ENCODE results near the gene FKBP8. TPM values are rescaled to one million over a fixed set of nuclear protein-coding genes. Genes with fewer than 3 reads are reported as not detected.
"Not testable (repeated sequence)": the region's sequence is repeated elsewhere in the genome, so short reads cannot be mapped to it uniquely, and the experiment has no call there.

The FKBP8 gene
- 100 to 1,000 TPM; 235 to 236 TPM for total RNA-seq
- 100 to 1,000 TPM in 2 of 3 donors, 10 to 100 TPM in 1; 87.0 to 125 (median 106) TPM for polyA plus RNA-seq
- total RNA-seq, result 117 to 191 (median 131) reads per million in 6 experiments

GRCh38 chr19:18542941-18543813 is at the start of gene FKBP8:
Gene FKBP8 (minus strand): TSS chr19:18543573. CDS start chr19:18541970, 1,603 bp downstream.
- Mint-ChIP-seq H3K9me3 (no peaks in the 10 kb centered on the region), H3K27me3 (no peaks in the 10 kb centered on the region), H3K4me1 (peaks cover 7 to 36% (median 30%) of the 10 kb centered on the region in 4 donors), H3K27ac (peak within 1 kb of the TSS; percentile 90 to 98 (median 95)), H3K4me3 (peak within 1 kb of the TSS; percentile 86 to 94 (median 92)), H3K36me3 (peaks cover 0 to 31% (median 2%) of the 10 kb centered on the region in 3 donors)
- POLR2A ChIA-PET, result interaction anchor here (0.6 to 2.8 kb wide), 19 partner anchors 10 to 694 kb away, joined by 3 to 29 read pairs (median 6); partner anchors contain the start of genes ELL, KXD1, REX1BD and UBA52
- ATAC-seq, result peak; percentile 98
- peak; percentile 85 to 96 (median 91) for DNase-seq

DNA sequence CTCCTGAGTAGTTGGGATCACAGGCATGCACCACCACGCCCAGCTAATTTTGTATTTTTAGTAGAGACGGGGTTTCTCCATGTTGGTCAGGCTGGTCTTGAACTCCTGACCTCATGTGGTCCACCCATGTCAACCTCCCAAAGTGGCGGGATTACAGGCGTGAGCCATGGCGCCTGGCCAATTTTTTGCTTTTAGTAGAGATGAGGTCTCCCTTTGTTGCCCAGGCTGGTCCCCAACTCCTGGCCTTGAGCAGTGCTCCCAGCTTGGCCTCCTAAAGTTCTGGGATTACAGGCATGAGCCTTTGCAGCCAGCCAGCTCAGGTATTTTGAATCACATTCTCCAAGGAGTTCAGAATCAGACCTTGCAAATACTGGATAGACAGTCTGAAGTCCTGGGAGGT is 49.4 kb upstream of the FKBP8 start:
- not testable (repeated sequence) for ATAC-seq, H3K36me3 Mint-ChIP-seq, H3K27me3 Mint-ChIP-seq, DNase-seq, H3K9me3 Mint-ChIP-seq
- POLR2A ChIA-PET, result interaction anchor here (0.8 to 4.4 kb wide), 4 partner anchors 87 to 255 kb away, joined by 3 to 19 read pairs (median 7); no protein-coding TSS in a partner anchor
- H3K4me3 Mint-ChIP-seq, result peak overlapping the region in 4 of 10 donors; percentile 12 to 72 (median 27)
- peaks cover 21 to 39% (median 37%) of the 10 kb centered on the region in 4 donors for H3K4me1 Mint-ChIP-seq
- peak overlapping the region in 3 of 10 donors; percentile 33 to 83 (median 40) for H3K27ac Mint-ChIP-seq

DNA sequence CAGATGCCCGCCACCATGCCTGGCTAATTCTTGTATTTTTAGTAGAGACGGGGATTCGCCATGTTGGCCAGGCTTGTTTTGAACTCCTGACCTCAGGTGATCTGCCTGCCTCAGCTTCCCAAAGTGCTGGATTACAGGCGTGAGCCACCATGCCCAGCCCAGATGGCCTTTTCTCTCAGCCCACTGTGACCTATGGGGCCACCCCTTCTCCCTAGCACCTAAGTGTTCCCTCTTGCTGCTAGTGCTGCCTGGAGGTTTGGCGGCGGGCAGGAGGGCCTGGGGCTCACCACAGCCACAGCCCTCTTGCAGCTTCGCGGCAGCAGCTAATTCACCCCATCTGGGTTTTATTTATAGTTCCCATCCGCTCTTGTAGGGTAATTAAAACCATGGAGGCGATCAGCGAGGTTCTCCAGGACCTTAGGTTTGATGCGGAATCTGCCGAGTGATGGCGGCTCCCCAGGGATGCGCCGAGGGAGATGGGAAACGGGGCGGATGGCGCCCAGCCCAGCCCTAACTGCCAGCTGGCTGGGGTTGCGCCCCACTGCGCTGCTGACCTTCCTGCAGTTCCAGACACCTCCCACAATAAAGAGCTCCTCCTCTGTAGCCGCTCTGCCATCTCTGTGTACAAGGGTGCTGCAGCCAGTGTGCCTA is 48.5 kb upstream of the FKBP8 start:
- DNase-seq (no peak), ATAC-seq (no peak)
- POLR2A ChIA-PET, result interaction anchor here (4.4 kb wide), 1 partner anchor 256 kb away, joined by 19 read pairs; no protein-coding TSS in a partner anchor
- Mint-ChIP-seq H3K27me3 (no peaks in the 10 kb centered on the region), H3K36me3 (peaks cover 0 to 9% (median 0%) of the 10 kb centered on the region in 3 donors), H3K4me3 (peak overlapping the region in 4 of 10 donors; percentile 14 to 63 (median 38)), H3K27ac (peak overlapping the region in 1 of 10 donors; percentile 31), H3K4me1 (peaks cover 22 to 44% (median 40%) of the 10 kb centered on the region in 4 donors), H3K9me3 (no peaks in the 10 kb centered on the region)

GRCh38 chr19:18590273-18591272 is 47.2 kb upstream of the FKBP8 start:
- H3K36me3 Mint-ChIP-seq, result peaks cover 0 to 9% (median 0%) of the 10 kb centered on the region in 3 donors
- peak overlapping the region; percentile 80 to 93 (median 89) for H3K4me3 Mint-ChIP-seq
- H3K27ac Mint-ChIP-seq, result peak overlapping the region in 9 of 10 donors; percentile 71 to 92 (median 85)
- POLR2A ChIA-PET, result interaction anchor here (0.6 to 5.4 kb wide), 10 partner anchors 18 to 329 kb away, joined by 3 to 107 read pairs (median 7); partner anchors contain the start of genes COPE, DDX49, ELL and UBA52
- DNase-seq (peak in 1 of 10 donors; percentile 23), ATAC-seq (no peak)
- H3K9me3 Mint-ChIP-seq, result no peaks in the 10 kb centered on the region
- peaks cover 22 to 52% (median 42%) of the 10 kb centered on the region in 4 donors for H3K4me1 Mint-ChIP-seq
- no peaks in the 10 kb centered on the region for H3K27me3 Mint-ChIP-seq

DNA sequence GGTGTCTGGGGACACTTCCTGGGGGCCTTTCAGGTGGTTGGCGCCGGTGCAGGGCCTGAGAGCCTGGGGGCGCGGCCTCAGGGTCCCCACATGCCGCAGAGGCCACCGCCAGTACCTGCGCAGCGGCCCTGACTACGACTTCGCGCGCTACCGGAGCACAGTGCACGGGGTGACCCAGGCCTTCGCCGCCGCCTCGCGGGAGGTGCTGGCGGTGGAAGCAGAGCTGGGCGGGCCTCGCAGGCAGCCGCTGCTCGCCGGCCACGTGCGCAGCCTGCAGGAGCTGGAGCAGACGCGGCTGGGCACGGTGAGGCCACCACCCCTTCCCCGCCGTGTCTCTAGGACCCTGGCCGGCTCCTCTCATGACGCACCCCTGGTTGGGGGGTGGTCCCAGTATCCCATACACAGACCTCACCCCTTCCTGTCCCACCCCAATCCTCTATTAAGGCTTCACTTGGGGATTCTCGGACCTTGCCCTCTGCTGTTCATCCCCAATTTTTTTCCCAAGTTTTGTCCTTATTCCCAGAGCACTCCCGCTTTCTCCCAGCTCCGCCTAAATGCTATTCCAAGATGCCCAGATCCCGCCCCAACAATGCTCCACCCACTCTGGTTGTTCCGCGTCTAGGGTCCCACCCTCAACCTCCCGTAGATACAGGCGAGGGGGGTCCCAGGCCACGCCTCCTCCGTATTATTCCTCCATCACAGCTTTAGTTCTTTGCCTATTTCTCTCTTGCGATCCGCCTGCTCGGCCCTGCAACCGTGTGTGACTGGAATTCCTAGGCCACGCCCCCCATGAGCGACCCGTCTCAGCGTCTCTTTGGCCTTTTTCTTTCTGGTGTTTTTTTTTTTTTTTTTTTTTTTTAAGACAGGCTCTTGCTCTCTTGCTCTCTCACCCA is 46.3 kb upstream of the FKBP8 start:
- POLR2A ChIA-PET, result interaction anchor here (0.5 to 5.4 kb wide), 34 partner anchors 8 to 1374 kb away, joined by 3 to 107 read pairs (median 6); partner anchors contain the start of genes COPE, CRTC1, DDX49 and ELL
- H3K9me3 Mint-ChIP-seq, result no peaks in the 10 kb centered on the region
- H3K27ac Mint-ChIP-seq, result peak overlapping the region; percentile 74 to 96 (median 92)

DNA sequence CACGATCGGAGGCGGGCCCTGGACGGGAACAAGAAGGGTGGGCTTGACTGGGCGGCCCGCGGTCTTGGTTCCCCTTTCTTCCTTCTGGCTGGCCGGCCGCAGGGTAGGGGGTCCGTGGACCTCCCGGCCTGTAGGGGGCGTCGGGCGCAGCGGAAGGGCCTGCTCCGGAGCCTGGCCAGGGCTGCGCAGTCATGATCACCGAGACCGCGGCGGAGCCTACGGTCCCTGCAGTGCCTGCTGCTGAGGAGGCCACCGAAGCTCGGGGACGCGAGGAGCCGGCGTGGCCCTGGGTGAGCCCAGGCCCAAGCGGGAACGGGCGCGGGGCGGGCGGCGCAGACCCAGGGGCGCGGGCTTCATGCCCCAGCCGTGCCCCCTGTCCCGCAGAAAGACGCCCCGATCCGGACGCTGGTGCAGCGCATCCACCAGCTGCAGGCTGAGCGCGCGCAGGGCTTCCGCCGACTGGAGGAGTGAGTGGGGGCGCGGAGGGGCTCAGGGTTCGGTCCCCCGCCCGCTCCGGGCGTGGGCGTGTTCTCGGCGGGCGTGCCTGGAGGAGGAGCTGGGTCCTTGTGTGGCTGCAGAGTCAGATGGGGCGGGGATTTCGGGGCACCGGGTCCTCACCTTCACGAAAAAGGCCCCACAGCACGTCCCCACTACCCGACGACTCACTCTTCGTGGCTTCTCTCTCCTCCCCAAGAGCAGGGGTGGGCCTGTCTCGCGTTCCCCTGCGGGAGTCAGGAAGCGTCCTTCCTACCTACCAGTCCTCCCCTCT is 45.4 kb upstream of the FKBP8 start, which contains the start of gene REX1BD:
Gene REX1BD, plus strand, starts transcription at position 188 of the 769 bp plus-strand sequence. Its CDS starts 4 bp downstream, at position 192.
- Mint-ChIP-seq H3K4me1 (peaks cover 16 to 48% (median 35%) of the 10 kb centered on the region in 4 donors), H3K9me3 (no peaks in the 10 kb centered on the region), H3K36me3 (peaks cover 0 to 9% (median 0%) of the 10 kb centered on the region in 3 donors), H3K4me3 (peak within 1 kb of the TSS; percentile 81 to 95 (median 90)), H3K27me3 (no peaks in the 10 kb centered on the region), H3K27ac (peak within 1 kb of the TSS; percentile 87 to 96 (median 94))
- DNase-seq (peak; percentile 81 to 94 (median 88)), ATAC-seq (peak; percentile 74 to 78)
- POLR2A ChIA-PET, result interaction anchor here (0.6 to 5.4 kb wide), 32 partner anchors 9 to 1373 kb away, joined by 3 to 107 read pairs (median 6); partner anchors contain the start of genes COPE, CRTC1, DDX49 and ELL

More for the DNA sequence above, 46.3 kb upstream of the FKBP8 start:
- Mint-ChIP-seq H3K4me1 (peaks cover 17 to 50% (median 37%) of the 10 kb centered on the region in 4 donors), H3K36me3 (peaks cover 0 to 9% (median 0%) of the 10 kb centered on the region in 3 donors), H3K27me3 (no peaks in the 10 kb centered on the region), H3K4me3 (peak overlapping the region; percentile 81 to 95 (median 89))
- DNase-seq (peak in 6 of 10 donors; percentile 59 to 84 (median 72)), ATAC-seq (peak; percentile 62 to 66)

DNA sequence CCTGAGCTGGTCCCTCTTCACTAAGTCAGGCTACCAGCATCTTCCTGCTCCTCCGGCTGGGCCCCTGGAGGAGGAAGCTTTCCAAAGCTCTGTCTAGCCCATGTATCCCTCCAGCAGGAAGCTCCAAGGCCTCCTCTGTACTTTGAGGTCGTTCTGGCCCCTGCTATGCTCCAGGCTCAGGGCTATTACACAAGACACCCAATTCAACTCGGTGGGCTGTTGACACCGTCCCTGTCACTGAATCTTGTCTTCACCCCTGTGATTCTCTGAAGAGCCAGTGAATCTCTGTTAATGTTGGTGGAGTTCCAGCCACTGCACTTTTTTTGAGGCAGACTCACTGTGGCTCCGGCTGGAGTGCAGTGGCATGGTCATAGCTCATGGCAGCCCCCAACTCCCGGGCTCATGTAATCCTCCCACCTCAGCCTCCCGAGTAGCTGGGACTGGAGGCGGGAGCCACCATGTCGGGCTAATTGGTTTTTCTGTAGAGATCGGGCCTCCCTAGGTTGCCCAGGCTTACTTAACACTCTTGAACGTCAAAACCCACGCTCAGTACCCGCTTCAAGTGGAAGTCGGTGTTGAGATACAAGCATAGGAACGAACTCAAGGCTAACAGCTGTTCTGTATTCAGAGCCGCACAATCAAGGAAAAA is 44.7 kb upstream of the FKBP8 start:
- no peaks in the 10 kb centered on the region for H3K27me3 Mint-ChIP-seq
- DNase-seq (no peak), ATAC-seq (peak; percentile 7 to 18)
- POLR2A ChIA-PET, result interaction anchor here (0.6 to 5.4 kb wide), 22 partner anchors 10 to 332 kb away, joined by 3 to 107 read pairs (median 6); partner anchors contain the start of genes COPE, DDX49, ELL and FKBP8
- peak overlapping the region; percentile 81 to 95 (median 90) for H3K4me3 Mint-ChIP-seq
- H3K36me3 Mint-ChIP-seq, result peaks cover 0 to 9% (median 0%) of the 10 kb centered on the region in 3 donors
- H3K4me1 Mint-ChIP-seq, result peaks cover 16 to 45% (median 33%) of the 10 kb centered on the region in 4 donors
- H3K27ac Mint-ChIP-seq, result peak overlapping the region; percentile 87 to 96 (median 94)
- H3K9me3 Mint-ChIP-seq, result no peaks in the 10 kb centered on the region

- H3K4me1 Mint-ChIP-seq, result peaks cover 16 to 45% (median 33%) of the 10 kb centered on the region in 4 donors
- H3K36me3 Mint-ChIP-seq, result peaks cover 0 to 9% (median 0%) of the 10 kb centered on the region in 3 donors
- DNase-seq (no peak), ATAC-seq (no peak)
- peak overlapping the region in 8 of 10 donors; percentile 63 to 96 (median 94) for H3K27ac Mint-ChIP-seq
- POLR2A ChIA-PET, result interaction anchor here (0.6 to 5.4 kb wide), 12 partner anchors 11 to 332 kb away, joined by 3 to 107 read pairs (median 14); partner anchors contain the start of genes COPE, DDX49, ELL and KXD1
- no peaks in the 10 kb centered on the region for H3K27me3 Mint-ChIP-seq
- H3K9me3 Mint-ChIP-seq, result no peaks in the 10 kb centered on the region
- peak overlapping the region in 9 of 10 donors; percentile 14 to 95 (median 88) for H3K4me3 Mint-ChIP-seq
These were observed 44.2 kb upstream of the FKBP8 start for GRCh38 chr19:18587561-18587960.

GRCh38 chr19:18586306-18586705 is 42.9 kb upstream of the FKBP8 start:
- DNase-seq (no peak), ATAC-seq (no peak)
- Mint-ChIP-seq H3K4me3 (peak overlapping the region in 2 of 10 donors; percentile 24 to 63), H3K27me3 (no peaks in the 10 kb centered on the region), H3K4me1 (peaks cover 16 to 45% (median 33%) of the 10 kb centered on the region in 4 donors), H3K9me3 (no peaks in the 10 kb centered on the region), H3K36me3 (peaks cover 0 to 8% (median 0%) of the 10 kb centered on the region in 3 donors), H3K27ac (peak overlapping the region in 6 of 10 donors; percentile 13 to 80 (median 35))
- POLR2A ChIA-PET, result interaction anchor here (0.7 to 5.4 kb wide), 3 partner anchors 14 to 29 kb away, joined by 3 to 107 read pairs (median 3); partner anchors contain the start of gene UBA52
